ENCODE measurements around the gene ARHGEF16. TPM values are rescaled to one million over a fixed set of nuclear protein-coding genes. Genes with fewer than 3 reads are reported as not detected.

The ARHGEF16 gene
- total RNA-seq, 6 donors from 2014 or later: 11.9 to 28.9 (median 13.4) TPM

DNA sequence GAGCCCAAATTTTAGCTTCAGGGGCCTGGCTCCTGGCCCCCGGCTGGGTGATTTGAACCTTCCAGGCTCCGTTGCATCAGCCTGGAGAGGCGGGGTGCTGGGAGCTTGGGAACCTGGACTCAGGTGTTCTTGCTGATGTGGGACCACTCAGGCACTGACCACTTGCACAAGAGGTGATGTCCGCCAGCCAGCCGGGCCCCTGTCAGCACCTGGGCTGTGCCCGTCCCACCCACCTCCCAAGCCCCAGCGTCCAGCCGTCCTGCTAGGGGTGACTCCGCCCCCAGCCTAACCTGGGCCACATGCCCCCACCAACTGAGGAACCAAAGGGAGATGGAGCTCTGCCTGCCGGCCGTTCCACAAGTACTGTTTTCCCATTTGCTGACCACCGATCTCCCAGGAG lies 47.4 kb upstream of the ARHGEF16 start:
- H3K4me3 ChIP-seq: no peak overlapping the region

DNA sequence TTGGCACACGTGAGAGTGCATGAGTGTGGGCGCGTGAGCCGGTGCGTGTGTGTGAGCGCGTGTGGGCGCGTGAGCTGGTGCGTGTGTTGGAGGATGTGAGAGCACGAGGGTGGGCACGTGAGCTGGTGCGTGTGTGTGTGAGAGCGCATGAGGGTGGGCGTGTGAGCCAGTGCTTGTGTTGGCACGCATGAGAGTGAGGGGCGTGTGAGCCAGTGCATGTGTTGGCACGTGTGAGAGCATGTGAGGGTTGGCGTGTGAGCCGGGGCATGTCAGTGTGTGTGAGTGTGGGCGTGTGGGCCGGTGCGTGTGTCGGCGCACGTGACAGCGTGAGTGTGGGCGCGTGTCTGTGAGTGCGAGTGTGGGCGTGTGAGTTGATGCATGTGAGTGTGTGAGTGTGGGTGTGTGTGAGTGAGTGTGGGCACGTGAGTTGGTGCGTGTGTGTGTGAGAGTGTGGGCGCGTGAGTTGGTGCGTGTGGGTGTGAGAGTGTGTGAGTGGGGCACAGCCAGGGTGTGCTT lies 45.7 kb upstream of the ARHGEF16 start:
- H3K4me1 ChIP-seq: no peaks in the 10 kb centered on the region
- no peaks in the 10 kb centered on the region for H3K27me3 ChIP-seq
- H3K4me3 ChIP-seq: no peak overlapping the region
- ATAC-seq (ENCODE audit: low FRiP score in 2 of 2) (no peak), DNase-seq (peak in 1 of 2 donors; percentile 67)
- H3K27ac ChIP-seq: no peak overlapping the region
- peaks cover 0 to 3% (median 0%) of the 10 kb centered on the region in 4 donors for H3K36me3 ChIP-seq
- 90 to 91% methylated on average over 36 of the region's 36 CpGs for WGBS, 2 donors
- H3K9me3 ChIP-seq: no peaks in the 10 kb centered on the region
- TF ChIP-seq POLR2A (IDR thresholded peaks at IDR 0.05) (no peak), POLR2AphosphoS5 (IDR thresholded peaks at IDR 0.05) (no peak), EP300 (IDR thresholded peaks at IDR 0.05) (no peak)
- TF ChIP-seq, protein P1, sequence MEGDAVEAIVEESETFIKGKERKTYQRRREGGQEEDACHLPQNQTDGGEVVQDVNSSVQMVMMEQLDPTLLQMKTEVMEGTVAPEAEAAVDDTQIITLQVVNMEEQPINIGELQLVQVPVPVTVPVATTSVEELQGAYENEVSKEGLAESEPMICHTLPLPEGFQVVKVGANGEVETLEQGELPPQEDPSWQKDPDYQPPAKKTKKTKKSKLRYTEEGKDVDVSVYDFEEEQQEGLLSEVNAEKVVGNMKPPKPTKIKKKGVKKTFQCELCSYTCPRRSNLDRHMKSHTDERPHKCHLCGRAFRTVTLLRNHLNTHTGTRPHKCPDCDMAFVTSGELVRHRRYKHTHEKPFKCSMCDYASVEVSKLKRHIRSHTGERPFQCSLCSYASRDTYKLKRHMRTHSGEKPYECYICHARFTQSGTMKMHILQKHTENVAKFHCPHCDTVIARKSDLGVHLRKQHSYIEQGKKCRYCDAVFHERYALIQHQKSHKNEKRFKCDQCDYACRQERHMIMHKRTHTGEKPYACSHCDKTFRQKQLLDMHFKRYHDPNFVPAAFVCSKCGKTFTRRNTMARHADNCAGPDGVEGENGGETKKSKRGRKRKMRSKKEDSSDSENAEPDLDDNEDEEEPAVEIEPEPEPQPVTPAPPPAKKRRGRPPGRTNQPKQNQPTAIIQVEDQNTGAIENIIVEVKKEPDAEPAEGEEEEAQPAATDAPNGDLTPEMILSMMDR (IDR thresholded peaks at IDR 0.05): no peak

More for the DNA sequence above, 47.4 kb upstream of the ARHGEF16 start:
- no peak overlapping the region for H3K27ac ChIP-seq
- DNase-seq: peak in 1 of 2 donors; percentile 53
- no peaks in the 10 kb centered on the region for H3K27me3 ChIP-seq
- no peaks in the 10 kb centered on the region for H3K9me3 ChIP-seq
- peaks cover 0 to 3% (median 0%) of the 10 kb centered on the region in 4 donors for H3K36me3 ChIP-seq
- 92% methylated on average over 12 of the region's 12 CpGs; no CpG with 5 or more reads in 1 of the 2 donors for WGBS, 2 donors
- H3K4me1 ChIP-seq: peaks cover 0 to 9% (median 5%) of the 10 kb centered on the region in 4 donors
- TF ChIP-seq POLR2A (IDR thresholded peaks at IDR 0.05) (no peak), EP300 (IDR thresholded peaks at IDR 0.05) (no peak), POLR2AphosphoS5 (IDR thresholded peaks at IDR 0.05) (no peak)
- TF ChIP-seq, protein P1 (IDR thresholded peaks at IDR 0.05): no peak
- no peak for ATAC-seq (ENCODE audit: low FRiP score in 2 of 2)

DNA sequence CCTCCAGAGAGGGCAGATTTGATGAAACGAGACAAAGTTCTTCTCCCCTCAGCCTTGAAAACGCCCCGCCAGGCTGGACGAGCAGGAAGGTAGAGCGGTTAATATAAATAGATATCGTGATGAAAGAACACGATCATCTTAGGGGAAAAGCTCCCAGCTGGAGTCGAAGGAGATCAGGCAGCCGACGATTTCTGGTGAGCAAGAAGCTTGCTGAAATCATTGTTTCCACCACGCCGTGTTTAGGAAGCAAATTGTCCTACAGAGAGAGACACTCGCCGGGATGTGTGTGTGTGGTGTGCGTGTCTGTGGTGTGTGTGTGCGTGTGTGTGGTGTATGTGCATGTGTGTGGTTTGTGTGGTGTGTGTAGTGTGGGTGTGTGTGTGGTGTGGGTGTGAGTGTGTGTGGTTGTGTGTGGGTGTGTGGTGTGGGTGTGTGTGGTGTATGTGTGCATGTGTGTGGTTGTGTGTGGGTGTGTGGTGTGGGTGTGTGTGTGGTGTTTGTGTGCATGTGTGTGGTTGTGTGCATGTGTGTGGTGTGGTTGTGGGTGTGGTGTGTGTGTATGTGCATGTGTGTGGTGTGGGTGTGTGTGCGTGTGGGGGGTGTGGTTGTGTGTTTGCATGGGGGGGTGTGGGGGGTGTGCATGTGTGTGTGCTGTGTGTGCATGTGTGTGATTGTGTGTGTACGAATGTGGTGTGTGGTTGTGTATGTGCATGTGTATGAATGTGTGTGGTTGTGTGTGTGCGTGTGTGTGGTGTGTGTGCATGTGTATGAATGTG lies 44.9 kb upstream of the ARHGEF16 start:
- peaks cover 0 to 3% (median 0%) of the 10 kb centered on the region in 4 donors for H3K36me3 ChIP-seq
- H3K27ac ChIP-seq: no peak overlapping the region
- no peaks in the 10 kb centered on the region for H3K27me3 ChIP-seq
- TF ChIP-seq POLR2AphosphoS5 (IDR thresholded peaks at IDR 0.05) (no peak), POLR2A (IDR thresholded peaks at IDR 0.05) (no peak), EP300 (IDR thresholded peaks at IDR 0.05) (no peak)
- TF ChIP-seq, protein P1 (IDR thresholded peaks at IDR 0.05): no peak
- H3K4me1 ChIP-seq: no peaks in the 10 kb centered on the region
- no peak for ATAC-seq (ENCODE audit: low FRiP score in 2 of 2)
- DNase-seq: no peak
- 63 to 84% methylated on average over 19 of the region's 19 CpGs for whole genome bisulfite sequencing, 2 donors
- H3K4me3 ChIP-seq: no peak overlapping the region
- H3K9me3 ChIP-seq: no peaks in the 10 kb centered on the region

DNA sequence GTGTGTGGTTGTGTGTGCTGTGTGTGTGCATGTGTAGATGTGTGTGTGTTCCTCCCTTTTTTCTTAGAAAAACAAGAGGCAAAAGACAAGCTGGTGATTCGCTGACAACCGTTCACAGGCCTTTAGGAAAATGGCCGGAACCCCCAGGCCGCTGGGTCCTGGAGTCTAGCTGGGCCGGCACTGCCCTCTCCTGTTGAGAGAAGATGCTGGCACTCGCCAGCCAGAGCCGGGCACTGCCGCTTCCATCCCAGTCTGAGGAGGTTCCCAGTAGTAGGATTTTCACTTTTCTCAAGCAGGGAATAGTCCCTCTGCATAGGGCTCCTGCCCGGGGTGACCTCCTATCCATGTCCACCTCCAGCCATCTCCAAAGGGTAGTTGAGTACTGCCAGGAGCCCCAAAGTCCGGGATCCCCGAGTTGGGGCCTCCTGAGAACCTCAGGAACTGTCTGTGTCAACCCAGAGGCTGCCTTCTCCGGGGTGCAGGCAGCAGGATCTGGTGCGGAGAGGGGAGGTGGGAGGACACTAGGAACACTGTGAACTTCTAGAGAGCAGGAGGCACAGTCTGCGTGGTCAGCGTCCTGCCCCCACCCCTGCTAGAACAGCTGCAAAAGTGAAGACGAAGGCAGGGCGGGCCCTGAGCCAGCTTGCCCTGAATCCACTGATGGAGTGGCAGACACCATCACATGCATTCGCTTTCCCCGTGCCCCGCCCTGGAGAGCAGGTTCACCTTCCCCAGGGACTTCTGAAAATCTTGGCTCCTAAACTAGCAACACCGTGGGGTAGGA lies 44.1 kb upstream of the ARHGEF16 start:
- Histone ChIP-seq H3K27me3 (no peaks in the 10 kb centered on the region), H3K4me1 (peaks cover 0 to 5% (median 4%) of the 10 kb centered on the region in 4 donors), H3K36me3 (peaks cover 0 to 3% (median 0%) of the 10 kb centered on the region in 4 donors), H3K9me3 (no peaks in the 10 kb centered on the region), H3K27ac (no peak overlapping the region), H3K4me3 (no peak overlapping the region)
- WGBS, 2 donors: 43 to 63% methylated on average over 9 to 21 of the region's 21 CpGs
- DNase-seq: peak in 1 of 2 donors; percentile 56
- TF ChIP-seq EP300 (IDR thresholded peaks at IDR 0.05): no peak
- TF ChIP-seq, protein P1 (IDR thresholded peaks at IDR 0.05): peak in 5 of 6 experiments; percentile 14 to 56 (median 23)
- no peak for ATAC-seq (ENCODE audit: low FRiP score in 2 of 2)
